Measurements from ENCODE around the gene ZSCAN22. TPM values are rescaled to one million over a fixed set of nuclear protein-coding genes. Genes with fewer than 3 reads are reported as not detected.
"Not testable (repeated sequence)": the region's sequence is repeated elsewhere in the genome, so short reads cannot be mapped to it uniquely, and the experiment has no call there.

Gene ZSCAN22
- total RNA-seq (2014; rRNA removed; shearing (Covaris generic)) = 4.0 and 4.1 TPM in 2 replicates

DNA sequence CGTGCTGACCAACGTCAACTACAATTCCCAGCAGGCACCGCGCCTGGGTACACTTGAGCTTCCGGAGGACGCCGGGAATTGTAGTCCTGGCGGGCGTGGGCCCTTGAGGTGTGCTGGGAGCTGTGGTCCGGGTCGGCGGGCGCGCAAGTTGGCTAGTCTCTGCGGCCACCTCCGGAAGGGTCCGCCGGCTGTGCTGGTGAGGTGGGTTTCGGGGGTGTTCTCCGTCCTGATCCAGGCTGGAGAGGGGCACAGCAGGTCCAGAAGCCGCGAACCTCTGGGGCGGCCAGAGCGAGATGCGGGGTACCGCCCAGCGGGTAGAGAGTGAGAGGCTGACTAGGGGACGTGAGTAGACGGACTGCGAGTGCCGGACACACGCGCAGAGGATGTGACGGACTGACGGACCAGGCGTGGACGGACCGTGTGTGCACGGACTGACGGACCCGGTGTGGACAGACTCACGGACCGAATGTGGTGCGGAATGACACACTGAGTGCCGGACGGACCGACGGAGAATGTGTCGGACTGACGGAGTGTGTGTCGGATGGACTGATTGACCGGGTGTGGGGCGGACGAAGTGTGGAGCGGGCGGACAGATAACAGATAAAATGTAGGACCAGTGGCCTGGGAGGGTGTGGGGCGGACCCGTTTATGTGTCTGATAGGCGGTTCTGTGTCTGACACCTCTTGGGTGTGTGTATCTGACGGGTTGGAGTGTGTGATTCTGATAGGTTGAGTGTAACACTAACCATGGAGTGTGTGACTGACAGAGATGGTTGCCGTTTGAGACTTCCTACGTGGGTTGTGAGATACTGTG is at the start of gene ZSCAN22:
Gene ZSCAN22 (plus strand): TSS at position 81 of the 813 bp plus-strand sequence. CDS start 7,809 bp downstream, outside the sequence.
- peak; percentile 97 for DNase-seq (ENCODE audit: low spot score)

DNA sequence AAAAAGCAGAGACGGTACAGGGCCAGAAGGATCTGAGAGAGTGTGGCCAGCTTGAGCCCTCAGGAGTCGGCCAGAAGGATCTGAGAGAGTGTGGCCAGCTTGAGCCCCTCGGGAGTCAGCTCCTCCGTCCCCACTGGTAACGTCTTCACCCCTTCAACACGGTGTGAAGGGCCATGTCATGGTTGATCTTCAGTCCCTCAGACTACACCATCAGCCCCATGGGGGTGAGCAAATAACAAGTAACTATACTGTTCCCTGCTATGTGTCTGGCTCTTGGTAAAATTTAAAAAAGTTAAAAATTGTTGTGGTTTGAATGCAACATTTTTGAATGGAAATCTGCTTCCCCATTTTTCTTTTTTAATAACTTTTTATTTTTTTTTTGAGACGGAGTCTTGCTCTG is 49.6 kb upstream of the ZSCAN22 start:
- no peak for DNase-seq (ENCODE audit: low spot score)

DNA sequence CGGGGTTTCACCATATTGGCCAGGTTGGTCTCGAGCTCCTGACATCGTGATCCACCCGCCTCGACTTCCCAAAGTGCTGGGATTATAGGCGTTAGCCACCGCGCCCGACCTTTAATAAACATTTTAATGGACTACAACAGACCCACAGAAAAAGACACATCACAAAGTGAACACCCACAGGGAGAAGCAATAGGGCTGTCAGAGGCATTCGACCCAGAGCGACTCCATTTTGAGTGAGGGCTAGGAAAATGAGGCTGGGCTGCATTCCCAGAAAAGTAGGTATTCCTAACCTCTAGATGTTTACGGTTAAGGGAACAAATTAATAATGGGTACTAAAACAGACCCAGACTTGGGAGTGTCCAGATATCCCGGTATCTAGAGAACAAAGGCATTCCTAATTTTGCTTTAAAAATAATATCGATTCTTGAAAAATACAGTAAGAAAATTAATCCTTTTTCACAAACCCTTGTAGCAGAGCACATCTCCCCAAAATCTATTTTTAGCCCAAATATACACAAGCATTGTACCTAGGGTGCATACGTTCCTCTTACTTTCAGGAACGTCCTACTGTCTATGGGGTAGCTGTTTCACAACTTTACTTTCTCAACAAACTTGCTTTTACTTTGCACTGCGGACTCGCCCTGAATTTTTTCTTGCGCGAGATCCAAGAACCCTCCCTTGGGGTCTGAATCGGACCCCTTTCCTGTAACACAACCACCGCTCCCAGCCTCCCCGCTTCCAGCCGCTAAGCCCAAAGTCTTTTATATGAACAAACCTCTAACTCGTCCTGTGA is 48.9 kb upstream of the ZSCAN22 start:
- no peak for DNase-seq (ENCODE audit: low spot score)

DNA sequence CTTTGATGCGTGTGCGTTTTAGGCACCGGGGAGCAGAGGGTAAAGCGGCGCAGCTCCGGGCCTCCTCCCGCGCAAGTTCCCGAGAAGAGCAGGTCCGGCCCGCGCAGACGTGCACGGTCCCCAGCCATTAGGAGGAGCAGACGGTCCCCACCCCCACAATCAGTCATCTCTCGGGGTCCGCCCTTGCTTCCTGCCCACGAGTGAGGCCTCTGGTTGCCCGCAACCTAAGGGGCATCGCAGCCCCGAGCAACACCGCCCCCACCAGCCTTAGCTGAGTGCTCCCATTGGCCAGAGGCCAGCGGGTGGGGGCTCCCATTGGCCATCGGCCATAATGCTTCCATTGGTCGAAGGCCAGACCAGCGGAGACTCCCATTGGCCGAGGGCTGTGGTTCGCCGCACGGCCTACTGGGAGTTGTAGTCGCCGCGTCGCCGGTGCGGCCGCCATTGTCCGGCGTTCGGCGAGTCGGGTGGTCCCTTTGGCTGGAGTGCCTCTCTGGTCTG is 48.2 kb upstream of the ZSCAN22 start, which contains the start of gene ZNF8:
Gene ZNF8 (plus strand): TSS at position 415 of the 501 bp plus-strand sequence. CDS start 127 bp downstream, outside the sequence.
- DNase-seq (ENCODE audit: low spot score) = peak; percentile 99

DNA sequence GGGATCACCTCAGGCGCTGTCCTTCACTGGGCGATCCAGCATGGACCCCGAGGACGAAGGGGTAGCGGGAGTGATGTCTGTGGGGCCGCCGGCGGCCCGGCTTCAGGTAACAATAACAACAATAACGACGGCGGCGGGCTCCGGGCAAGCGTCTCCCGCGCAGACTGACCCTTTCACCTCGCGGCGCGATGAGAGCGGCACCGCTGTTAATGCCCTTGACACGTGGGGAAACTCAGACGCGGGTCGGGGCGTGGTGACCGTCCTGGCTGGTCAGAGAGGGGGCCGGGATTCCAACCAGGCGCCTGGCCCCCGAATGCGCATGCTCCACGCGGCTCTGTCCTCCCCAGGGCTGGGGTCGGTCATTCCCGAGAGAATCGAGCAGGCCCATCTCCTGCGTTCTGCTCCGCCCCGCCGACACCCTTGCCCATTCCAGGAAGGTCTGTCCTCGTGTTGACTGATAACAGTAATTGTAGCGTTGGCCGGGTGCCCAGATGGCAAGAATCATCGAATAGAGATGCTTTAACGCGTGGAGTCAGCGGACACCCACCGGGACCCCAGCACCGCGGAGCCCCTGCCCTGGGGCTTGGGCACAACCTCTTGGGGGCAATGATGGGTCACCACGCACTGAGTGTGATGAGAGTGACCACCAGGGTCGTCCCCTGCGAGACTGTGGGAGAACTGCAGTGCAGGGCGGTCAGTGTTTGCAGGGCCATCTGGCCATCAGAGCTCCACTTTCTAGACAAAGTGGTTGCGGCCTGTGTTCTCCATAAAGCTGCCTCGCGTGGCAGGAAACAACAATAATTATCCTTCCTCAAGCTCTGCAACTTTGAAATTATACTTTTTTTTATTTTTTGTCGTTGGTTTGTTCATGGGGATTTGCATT is 47.5 kb upstream of the ZSCAN22 start:
- DNase-seq (ENCODE audit: low spot score) = peak; percentile 47

DNA sequence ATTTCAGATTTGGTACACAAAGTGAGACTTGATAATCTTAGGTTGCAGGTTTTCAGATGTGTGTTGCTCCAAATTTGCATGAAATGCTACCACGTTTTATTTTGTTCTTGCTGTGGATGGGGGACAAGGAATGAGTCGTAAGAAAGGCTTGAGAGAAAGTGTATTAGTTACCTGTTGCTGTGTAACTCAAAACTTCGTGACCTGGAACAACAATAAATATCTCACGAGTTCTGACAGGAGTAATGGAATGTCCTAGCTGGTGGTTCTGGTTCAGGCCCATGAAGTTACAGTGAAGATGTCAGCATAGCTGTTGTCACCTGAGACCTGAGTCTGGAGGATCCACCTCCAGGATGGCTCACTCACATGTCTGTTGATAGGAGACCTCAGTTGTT is 46.9 kb upstream of the ZSCAN22 start:
- no peak for DNase-seq (ENCODE audit: low spot score)

DNA sequence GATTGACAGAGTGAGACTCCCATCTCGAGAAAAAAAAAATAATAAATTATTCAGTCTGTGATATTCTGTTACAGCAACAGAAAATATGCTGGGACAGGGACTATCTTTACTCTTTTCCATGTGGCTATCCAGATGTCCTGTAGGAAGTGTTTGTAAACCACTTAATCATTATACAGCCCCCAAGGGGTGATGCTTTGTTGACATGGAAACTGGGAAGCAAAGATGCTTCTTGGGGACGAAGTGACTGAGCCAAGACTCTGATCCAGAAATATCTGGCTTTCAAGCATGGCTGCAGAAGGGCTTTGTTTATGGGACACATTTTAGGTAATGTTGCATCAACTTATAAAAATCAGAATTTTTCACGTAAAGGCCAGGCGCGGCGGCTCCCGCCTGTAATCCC is 42.6 kb upstream of the ZSCAN22 start:
- no peak for DNase-seq (ENCODE audit: low spot score)

DNA sequence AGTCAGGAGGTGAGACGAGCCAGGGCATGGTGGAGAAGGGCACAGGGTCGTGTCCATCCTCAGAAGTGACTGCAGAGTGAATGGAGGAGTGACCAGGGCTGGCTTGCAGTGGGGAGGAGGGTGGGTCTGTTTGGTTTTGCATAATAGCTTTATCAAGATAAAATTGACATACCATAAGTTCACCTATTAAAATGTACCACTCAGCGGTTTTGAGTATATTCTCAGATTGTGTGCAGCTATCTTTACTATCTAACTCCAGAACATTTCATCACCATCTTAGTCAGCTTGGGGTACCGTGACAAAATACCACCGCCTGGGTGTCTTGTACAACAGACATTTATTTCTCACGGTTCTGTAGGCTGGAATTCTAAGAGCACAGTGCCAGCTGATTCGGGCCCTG is 34.9 kb upstream of the ZSCAN22 start:
- DNase-seq (ENCODE audit: low spot score) = no peak

DNA sequence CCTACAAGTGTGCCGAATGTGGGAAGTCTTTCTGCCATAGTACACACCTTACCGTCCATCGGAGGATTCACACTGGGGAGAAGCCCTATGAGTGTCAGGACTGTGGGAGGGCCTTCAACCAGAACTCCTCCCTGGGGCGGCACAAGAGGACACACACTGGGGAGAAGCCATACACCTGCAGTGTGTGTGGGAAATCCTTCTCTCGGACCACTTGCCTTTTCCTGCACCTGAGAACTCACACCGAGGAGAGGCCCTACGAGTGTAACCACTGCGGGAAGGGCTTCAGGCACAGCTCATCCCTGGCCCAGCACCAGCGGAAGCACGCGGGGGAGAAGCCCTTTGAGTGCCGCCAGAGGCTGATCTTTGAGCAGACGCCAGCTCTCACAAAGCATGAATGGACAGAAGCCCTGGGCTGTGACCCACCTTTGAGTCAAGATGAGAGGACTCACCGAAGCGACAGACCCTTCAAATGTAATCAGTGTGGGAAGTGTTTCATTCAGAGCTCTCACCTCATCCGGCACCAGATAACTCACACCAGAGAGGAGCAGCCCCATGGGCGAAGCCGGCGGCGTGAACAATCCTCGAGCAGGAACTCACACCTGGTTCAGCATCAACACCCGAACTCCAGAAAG is 31.9 kb upstream of the ZSCAN22 start:
- DNase-seq (ENCODE audit: low spot score) = no peak

DNA sequence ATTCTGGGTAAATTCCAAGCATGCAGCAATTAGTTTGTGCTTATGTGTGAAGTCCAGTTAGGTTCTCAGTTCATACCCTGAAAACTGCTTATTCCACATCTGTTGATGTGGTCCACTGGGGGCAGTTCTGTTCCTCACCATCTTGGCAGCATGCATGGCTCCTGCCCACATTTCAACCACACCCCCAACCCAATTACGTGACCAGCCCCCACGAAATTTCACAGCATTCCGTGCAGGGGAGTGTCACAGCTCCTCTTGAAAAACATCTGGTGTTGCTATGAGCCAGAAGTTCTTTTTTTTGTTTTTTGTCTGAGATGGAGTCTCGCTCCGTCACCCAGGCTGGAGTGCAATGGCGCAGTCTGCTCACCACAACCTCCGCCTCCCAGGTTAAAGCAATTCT is 30.7 kb upstream of the ZSCAN22 start:
- no peak for DNase-seq (ENCODE audit: low spot score)

DNA sequence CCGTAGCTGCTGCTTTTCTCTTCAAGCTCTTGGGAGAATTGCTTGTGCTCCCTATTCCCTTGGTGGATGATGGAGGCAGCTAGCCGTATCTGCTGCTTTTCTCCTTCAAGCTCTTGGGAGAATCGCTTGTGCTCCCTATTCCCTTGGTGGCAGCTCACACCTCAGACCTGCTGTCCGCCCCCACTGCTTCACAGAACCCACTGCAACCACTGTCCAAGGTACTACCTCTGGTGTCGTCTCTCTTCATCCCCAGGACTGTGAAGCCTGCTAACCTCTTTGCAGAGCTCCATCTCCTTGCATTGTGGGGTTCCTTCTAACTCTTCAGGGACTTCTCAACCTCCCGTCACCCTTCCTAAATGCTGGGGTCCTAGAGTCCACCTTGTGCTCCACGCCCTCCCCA is 26.2 kb upstream of the ZSCAN22 start:
- no peak for DNase-seq (ENCODE audit: low spot score)

DNA sequence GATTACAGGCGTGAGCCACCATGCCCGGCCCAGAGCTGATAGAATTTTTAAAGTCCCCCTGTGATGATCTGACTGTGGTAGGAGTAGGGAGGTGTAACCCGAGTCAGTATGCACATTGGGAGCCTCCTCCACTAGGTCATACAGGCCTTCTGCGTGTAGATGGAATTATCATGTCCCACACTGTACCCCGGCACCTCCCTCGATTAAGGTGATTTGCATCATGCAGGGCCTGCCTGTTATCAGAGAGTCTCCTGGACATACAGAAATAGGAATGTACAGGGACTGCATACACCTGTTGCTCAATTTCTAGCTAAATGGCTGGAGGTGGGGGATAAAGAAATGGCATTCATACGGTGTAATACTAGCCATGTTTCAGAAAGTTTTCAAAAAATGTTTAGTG is 22.5 kb upstream of the ZSCAN22 start:
- DNase-seq (ENCODE audit: low spot score) = no peak

DNA sequence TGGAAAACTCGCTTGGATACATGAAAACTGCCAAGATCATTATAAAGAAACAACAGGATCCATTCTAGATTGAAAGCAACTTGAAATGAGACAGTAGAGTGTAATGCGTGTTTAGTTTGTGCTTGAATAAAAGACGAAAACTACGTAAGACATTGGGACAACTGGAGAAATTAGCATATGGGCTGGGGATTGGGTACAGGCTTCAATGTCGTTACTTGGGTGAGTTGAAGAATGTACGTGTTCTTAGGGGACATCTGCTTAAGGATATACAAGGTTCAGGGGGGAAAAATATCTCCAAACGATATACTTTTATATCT is 22.1 kb upstream of the ZSCAN22 start:
- DNase-seq (ENCODE audit: low spot score) = no peak

DNA sequence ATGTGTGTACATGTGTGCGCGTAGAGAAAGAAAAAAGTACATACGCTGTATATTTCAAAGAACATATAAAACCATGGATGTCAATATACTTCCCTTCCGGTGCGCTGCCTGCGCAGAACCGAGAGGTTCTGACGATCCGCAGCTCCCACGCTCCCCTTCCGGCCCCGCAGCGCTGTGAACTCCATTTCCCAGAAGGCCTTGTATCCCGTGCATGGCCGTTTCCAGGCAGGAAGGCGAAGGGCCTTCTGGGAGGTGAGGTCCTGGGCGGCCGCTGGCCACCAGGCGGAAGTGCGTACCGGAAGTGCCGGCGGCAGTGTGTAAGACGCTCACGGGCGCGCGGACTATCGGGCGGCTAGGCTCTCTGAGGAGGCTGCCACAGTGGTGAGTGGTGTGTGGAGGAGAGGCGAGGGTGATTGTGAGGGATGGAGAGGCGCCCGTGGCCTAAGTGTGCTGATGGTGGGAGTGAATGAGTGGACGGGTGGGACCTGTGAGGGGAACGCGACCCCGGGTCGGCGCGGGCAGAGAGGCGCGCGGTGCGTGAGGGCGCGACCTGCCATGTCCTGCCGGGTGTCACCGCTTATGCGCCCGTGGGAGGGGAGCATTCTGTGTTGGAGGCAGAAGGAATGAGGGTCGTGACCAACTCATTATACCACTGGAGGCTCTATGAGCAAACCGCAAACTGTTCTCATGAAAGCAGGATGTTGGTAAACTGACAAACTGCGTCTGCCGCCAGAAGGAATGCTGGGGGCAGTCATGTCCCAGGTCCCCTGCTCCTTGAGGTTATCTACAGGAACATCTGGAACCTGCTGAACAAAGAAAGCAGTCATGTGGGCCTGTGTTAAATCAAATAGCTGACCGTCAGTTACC is 21.5 kb upstream of the ZSCAN22 start, which contains the start of gene ERVK3-1:
Gene ERVK3-1 (plus strand): TSS at position 313 of the 867 bp plus-strand sequence. CDS start 6,792 bp downstream, outside the sequence.
- DNase-seq (ENCODE audit: low spot score) = peak; percentile 97

DNA sequence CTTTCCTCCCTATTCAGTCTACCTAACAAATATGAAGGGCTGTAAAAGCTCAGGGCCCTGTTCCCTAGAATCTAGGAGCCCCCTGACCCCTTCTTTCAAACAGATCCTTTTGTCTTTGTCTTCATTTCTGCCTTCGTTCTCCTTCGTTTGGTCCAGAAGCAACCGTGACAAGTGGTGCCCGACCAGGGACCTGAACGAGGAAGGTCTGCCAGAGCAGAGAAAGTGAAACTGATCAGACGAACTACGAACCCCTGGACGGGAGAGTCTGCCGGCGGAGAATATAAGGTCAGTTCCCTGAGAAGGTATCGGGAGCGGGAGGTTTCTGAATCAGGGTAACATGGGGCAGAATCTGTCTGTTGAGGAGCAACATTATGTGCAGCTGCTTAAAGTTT is 20.9 kb upstream of the ZSCAN22 start:
- DNase-seq (ENCODE audit: low spot score) = no peak

DNA sequence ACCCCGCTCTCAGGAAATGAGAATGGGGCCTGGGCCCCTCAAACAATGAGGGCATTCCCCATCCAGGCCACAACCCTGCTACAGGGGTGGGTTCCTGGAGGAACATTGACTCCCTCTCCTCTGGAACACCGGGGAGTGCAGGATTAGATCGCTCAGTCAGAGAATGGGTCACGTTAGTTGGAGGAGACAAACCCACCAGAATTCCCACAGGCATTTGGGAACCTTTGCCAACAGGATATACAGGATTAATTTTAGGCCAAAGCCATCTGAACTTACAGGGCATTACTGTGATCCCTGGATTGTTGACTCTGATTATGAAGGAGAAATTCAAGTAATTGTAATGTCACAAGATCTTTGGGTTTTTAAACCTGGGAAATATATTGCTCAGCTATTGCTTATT is 19.1 kb upstream of the ZSCAN22 start:
- DNase-seq (ENCODE audit: low spot score) = no peak

DNA sequence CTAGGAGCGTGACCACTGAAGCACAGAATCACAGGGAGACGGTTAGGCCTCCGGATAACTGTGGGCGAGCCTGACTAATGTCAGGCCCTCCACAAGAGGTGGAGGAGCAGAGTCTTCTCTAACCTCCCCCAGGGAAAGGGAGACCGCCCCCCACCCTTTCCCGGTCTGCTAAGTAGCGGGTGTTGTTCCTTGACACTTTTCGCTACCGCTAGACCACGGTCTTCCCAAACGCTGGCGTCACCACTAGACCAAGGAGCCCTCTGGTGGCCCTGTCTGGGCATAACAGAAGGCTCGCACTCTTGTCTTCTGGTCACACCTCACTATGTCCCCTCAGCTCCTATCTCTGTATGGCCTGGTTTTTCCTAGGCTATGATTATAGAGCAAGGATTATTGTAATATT is 16.1 kb upstream of the ZSCAN22 start:
- not testable (repeated sequence) for DNase-seq (ENCODE audit: low spot score)

DNA sequence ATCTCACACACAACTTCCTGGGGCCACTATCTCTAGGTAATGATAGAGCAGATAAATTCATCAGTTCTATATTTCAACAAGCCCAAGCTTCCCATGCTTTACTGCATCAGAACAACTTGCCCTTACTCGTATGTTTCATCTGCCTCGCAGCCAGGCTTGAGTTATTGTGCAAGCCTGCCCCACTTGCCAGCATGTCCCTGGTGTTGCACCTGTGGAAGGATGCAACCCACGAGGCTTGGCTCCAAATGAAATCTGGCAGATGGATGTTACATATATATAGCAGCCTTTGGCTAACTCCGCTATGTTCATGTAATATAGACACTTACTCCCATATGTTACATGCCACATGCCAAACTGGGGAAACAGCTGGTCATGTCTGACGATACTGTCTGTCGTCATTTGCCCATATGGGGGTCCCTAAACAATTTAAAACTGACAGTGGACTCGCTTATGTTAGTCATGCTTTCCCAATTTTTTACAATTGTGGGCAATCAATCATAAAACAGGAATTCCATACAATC is 15.4 kb upstream of the ZSCAN22 start:
- DNase-seq (ENCODE audit: low spot score) = no peak

DNA sequence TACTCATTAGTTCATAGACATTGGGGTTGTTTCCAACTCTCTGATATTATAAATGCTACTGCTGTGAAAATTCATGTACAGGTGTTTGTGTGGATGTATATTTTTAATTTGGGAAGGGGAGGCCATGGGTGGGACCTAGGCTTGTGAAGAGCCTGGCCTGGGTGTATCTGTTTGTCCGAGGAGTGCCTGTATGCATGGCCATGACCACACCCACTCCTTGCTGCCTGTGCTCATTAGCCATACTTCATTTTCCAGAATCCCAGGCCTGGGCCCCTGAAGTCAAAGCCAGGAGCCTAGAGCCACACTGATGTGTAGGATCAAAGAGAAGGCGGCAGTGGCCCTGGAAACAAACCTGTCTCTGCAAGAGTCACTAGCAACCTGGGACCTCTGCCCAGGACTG is 11.2 kb upstream of the ZSCAN22 start:
- no peak for DNase-seq (ENCODE audit: low spot score)

DNA sequence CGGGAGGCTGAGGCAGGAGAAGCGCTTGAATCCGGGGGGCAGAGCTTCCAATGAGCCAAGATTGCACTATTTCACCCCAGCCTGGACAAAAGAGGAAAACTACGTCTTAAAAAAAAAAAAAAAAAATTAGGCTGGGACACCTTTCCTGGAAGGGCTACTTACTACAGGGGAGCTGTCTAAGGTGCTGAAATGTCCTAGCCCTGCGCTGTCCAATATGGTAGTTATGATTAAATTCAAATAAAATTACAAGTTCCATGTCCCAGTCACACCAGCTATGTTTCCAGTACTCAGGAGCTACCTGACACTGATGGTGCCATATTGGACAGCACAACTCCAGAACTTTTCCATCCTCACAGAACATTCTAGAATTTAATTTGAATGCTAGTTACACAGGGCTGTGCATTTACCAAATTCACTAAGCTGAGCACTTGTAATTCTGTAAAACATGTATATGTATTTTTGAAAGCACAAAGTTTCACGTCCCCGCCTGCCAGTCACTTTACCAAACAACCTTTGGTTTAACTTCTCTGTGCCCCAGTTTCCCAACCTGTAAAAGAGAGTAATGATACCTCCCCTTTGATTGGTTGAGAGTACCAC is 9.2 kb upstream of the ZSCAN22 start:
- peak; percentile 66 for DNase-seq (ENCODE audit: low spot score)

Data from A172 (cell line).